ENCODE data around the gene TMEM109. TPM values are rescaled to one million over a fixed set of nuclear protein-coding genes. Genes with fewer than 3 reads are reported as not detected.
A peak's percentile ranks its signal among the peaks of the same experiment; 100 is the strongest.

Gene TMEM109
- total and polyA plus RNA-seq, 2 of the 13 experiments (the other 11 are each of a cell fraction or from before 2014, with no cell fraction given), result 7.7 to 18.0 TPM

- TF ChIP-seq, protein P1, sequence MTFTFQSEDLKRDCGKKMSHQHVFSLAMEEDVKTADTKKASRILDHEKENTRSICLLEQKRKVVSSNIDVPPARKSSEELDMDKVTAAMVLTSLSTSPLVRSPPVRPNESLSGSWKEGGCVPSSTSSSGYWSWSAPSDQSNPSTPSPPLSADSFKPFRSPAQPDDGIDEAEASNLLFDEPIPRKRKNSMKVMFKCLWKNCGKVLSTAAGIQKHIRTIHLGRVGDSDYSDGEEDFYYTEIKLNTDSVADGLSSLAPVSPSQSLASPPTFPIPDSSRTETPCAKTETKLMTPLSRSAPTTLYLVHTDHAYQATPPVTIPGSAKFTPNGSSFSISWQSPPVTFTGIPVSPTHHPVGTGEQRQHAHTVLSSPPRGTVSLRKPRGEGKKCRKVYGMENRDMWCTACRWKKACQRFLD (CRISPR knock-in tag; IDR thresholded peaks at IDR 0.05; ENCODE audit: borderline replicate concordance), result no peak
- TF ChIP-seq DR1 (CRISPR knock-in tag; IDR thresholded peaks at IDR 0.05) (no peak), ATF7-NPFF (CRISPR knock-in tag; IDR thresholded peaks at IDR 0.05; ENCODE audit: low read depth) (no peak), ZNF337 (CRISPR knock-in tag; IDR thresholded peaks at IDR 0.05; ENCODE audit: borderline replicate concordance, low read depth) (no peak), ZFP62 (CRISPR knock-in tag; IDR thresholded peaks at IDR 0.05) (no peak), ESRRA (CRISPR knock-in tag; IDR thresholded peaks at IDR 0.05; ENCODE audit: low read depth) (no peak), ZNF75D (CRISPR knock-in tag; IDR thresholded peaks at IDR 0.05; ENCODE audit: borderline replicate concordance) (no peak), ZMYM2 (CRISPR knock-in tag; IDR thresholded peaks at IDR 0.05) (no peak)
These were observed 23.2 kb downstream of the TMEM109 start (continued) for GRCh38 chr11:60937144-60937527.

DNA sequence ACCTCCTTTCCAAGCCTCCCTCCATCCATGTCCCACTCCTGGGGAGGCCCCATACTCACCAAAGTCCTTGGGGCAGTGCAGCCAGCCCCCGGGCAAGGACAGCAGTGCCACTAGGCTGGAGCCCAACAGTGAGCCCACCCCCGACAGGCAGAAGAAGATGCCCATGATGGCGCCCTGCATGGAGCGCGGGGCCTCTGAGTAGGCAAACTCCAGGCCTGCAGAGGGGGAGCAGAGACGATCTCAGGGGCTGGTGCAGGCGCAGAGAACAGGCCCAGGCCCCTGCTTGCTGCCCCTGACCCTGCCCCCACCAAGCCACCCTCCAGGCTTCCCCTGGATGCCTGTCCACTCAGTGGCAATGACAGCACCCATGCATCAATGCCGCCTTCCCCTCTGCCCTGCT, 23.9 kb downstream of the TMEM109 start:
- H3K27me3 ChIP-seq (ENCODE audit: control insufficient read depth in 1 of 2, insufficient read depth in 2 of 2, low read length in 2 of 2), result peaks cover 0 to 2% of the 10 kb centered on the region in 2 experiments; a peak in 2 of 5 replicates
- no peaks in the 10 kb centered on the region for H3K9me3 ChIP-seq (ENCODE audit: low read length)
- WGBS (ENCODE audit: low lambda C conversion rate), result 100% methylated on average over 1 of the region's 8 CpGs
- no peak for ATAC-seq
- no peak overlapping the region for H3K9ac ChIP-seq (ENCODE audit: insufficient read depth, low read depth, low read length)
- no peaks in the 10 kb centered on the region for H3K79me2 ChIP-seq (ENCODE audit: insufficient read depth, low read length)
- H3K36me3 ChIP-seq (replicated peaks in 1 of 2; ENCODE audit: control insufficient read depth in 1 of 2, insufficient read depth in 2 of 2, low read length in 2 of 2), result no peaks in the 10 kb centered on the region
- H3K4me3 ChIP-seq (replicated peaks in 1 of 3; ENCODE audit: insufficient read depth in 1 of 3, low read depth in 2 of 3, low read length in 3 of 3), result no peak overlapping the region
- no peak for FAIRE-seq
- no peak for DNase-seq (ENCODE audit: low spot score)
- H3K4me2 ChIP-seq (ENCODE audit: low read depth, low read length), result no peak overlapping the region
- no peaks in the 10 kb centered on the region for H3K4me1 ChIP-seq (ENCODE audit: insufficient read depth, low read length)
- intact Hi-C loops (cut with micrococcal nuclease; ENCODE audit: unreplicated experiment), result no loop called here
- CTCF ChIA-PET (ENCODE audit: low intra/inter-chr PET ratio, low total read pairs), result no interaction called here
- no peak overlapping the region for H2AFZ ChIP-seq (ENCODE audit: low read length)
- no peaks in the 10 kb centered on the region for H4K20me1 ChIP-seq (ENCODE audit: insufficient read depth, low read length)
- in situ Hi-C loops (cut with HindIII; ENCODE audit: extremely low pct_ligation_motif_present, low pct_unique_long_range_greater_than_20kb), result no loop called here
- BruUV-seq (replicated peaks), result no TSS peak
- no peak overlapping the region for H3K27ac ChIP-seq (ENCODE audit: extremely low read length, insufficient read depth, low read length)
- TF ChIP-seq AGO2 (optimal IDR thresholded peaks at IDR 0.05; ENCODE audit: low read depth, low read length) (peak; percentile 45), ZMYM2 (CRISPR knock-in tag; IDR thresholded peaks at IDR 0.05) (no peak)
- POLR2A ChIA-PET, result no interaction called here
